H1 (cell line): Measurements from ENCODE around the gene TMEM203. TPM values are rescaled to one million over a fixed set of nuclear protein-coding genes. Genes with fewer than 3 reads are reported as not detected.

ENCODE experiments used
- CBX8 ChIP-seq: fragments of 300-800, 300-1000 bp; sonication (generic); IDR thresholded peaks from 2 replicates; pipeline ENCODE4 v1.7.1; 2016; ENCODE audit warnings: low read depth, low read length, borderline replicate concordance
- E2F6 ChIP-seq: IDR thresholded peaks from 2 replicates; pipeline ENCODE4 v1.6.1; 2012; ENCODE audit warnings: inconsistent platforms
- HDAC6 ChIP-seq: IDR thresholded peaks from one replicate; pipeline ENCODE4 v1.7.1; 2012; ENCODE audit warnings: low read depth, mild to moderate bottlenecking, inconsistent platforms, low read length, moderate library complexity
- JUN ChIP-seq: IDR thresholded peaks from 2 replicates; pipeline ENCODE4 v1.6.1; 2011; ENCODE audit warnings: low read depth, mild to moderate bottlenecking, improper control_type of control experiment, low read length
- POLR2A ChIP-seq, 2 experiments: IDR thresholded peaks; 1 replicate in 1 of 2; 2 replicates in 1 of 2; pipeline ENCODE4 v1.6.1; 2011; ENCODE audit warnings: low read depth in 2 of 2, low read length in 2 of 2, mild to moderate bottlenecking in 2 of 2; ENCODE audit errors: control extremely low read depth in 1 of 2
- TBP ChIP-seq: IDR thresholded peaks from 2 replicates; pipeline ENCODE4 v1.6.1; 2011; ENCODE audit warnings: low read depth, low read length, improper control_type of control experiment
- polyA plus RNA-seq, 7 experiments: library from polyadenylated mRNA; depleted of rRNA in 3 of 7; stranded (reverse) in 5 of 7; unstranded in 2 of 7; fragments of >200 nt in 5 of 7; fragments of 200-250 nt in 2 of 7; gene quantifications; 1 replicate in 5 of 7; 2 replicates in 1 of 7; 4 replicates in 1 of 7; pipeline versions ENCODE4 v1.2.1 to v1.2.3, GENCODE V29; 2011 to 2013; ENCODE audit warnings: missing spikeins in 2 of 7, mixed read lengths in 2 of 7
- total RNA-seq: library from RNA; stranded (reverse); fragmentation: NEBNext Ultra II Directional; extraction: Animal tissue kit (Norgen Biotek cat#: 25700); gene quantifications from 2 replicates; pipeline ENCODE4 v1.2.1, GENCODE V29; 2021

The TMEM203 gene
- total and polyA plus RNA-seq, 2 of the 8 experiments (the other 6 are each of a cell fraction or from before 2014, with no cell fraction given): 44.1 to 57.1 TPM

- TF ChIP-seq JUN: no peak
- TF ChIP-seq TBP: no peak
- no peak for TF ChIP-seq HDAC6
- no peak for TF ChIP-seq POLR2A (IDR thresholded peaks at IDR 0.05; ENCODE audit: control extremely low read depth in 1 of 2, low read depth in 2 of 2, low read length in 2 of 2)
- TF ChIP-seq E2F6: no peak
- no peak for TF ChIP-seq CBX8
Measured at GRCh38 chr9:137221095-137221505, 15.7 kb upstream of the TMEM203 start (continued).
